Peyer's patch (tissue), 4 donors: Measurements from ENCODE around the gene ARHGAP31. TPM values are rescaled to one million over a fixed set of nuclear protein-coding genes. Genes with fewer than 3 reads are reported as not detected.
"Not testable (repeated sequence)": the region's sequence is repeated elsewhere in the genome, so short reads cannot be mapped to it uniquely, and the experiment has no call there.

Source experiments
- DNase-seq, 3 donors: peaks; one replicate each; pipeline ENCODE4 v3.0.0-alpha.2; 2017 to 2019
- H3K27ac ChIP-seq, 4 donors: fragments of 200-600 bp; sonication (generic); one replicate each; pipeline ENCODE4 v1.5.1; 2016 to 2019
- H3K27me3 ChIP-seq, 2 donors: fragments of 200-600 bp; sonication (generic); one replicate each; pipeline ENCODE4 v1.5.1; 2019
- H3K36me3 ChIP-seq, 3 donors: fragments of 200-600 bp; sonication (generic); one replicate each; pipeline ENCODE4 v1.5.1; 2016 to 2019
- H3K4me1 ChIP-seq, 4 donors: fragments of 200-600 bp; sonication (generic); one replicate each; pipeline ENCODE4 v1.5.1; 2016 to 2019
- H3K4me3 ChIP-seq, 4 donors: fragments of 200-600 bp; sonication (generic); 1 replicate in 3 of 4; 2 replicates in 1 of 4; pipeline ENCODE4 v1.5.1; 2016 to 2019; ENCODE audit warnings: mild to moderate bottlenecking in 1 of 4
- H3K9me3 ChIP-seq, 4 donors: fragments of 200-600 bp; sonication (generic); one replicate each; pipeline ENCODE4 v1.5.1; 2016 to 2019; ENCODE audit warnings: mild to moderate bottlenecking in 1 of 4
- CTCF ChIP-seq, 6 experiments: fragments of 450-650 bp in 4 of 6; fragments of 200-600 bp in 2 of 6; sonication (generic) in 1 of 6; IDR thresholded peaks; one replicate each; pipeline ENCODE4 v1.5.1; 2017 to 2019; ENCODE audit warnings: antibody characterized with exemption in 6 of 6, mild to moderate bottlenecking in 3 of 6, moderate library complexity in 1 of 6
- POLR2A ChIP-seq, 2 donors: fragments of 450-650 bp; IDR thresholded peaks; one replicate each; pipeline ENCODE4 v1.5.1; 2017; ENCODE audit warnings: antibody characterized with exemption in 2 of 2, mild to moderate bottlenecking in 2 of 2, moderate library complexity in 2 of 2
- total RNA-seq, 4 donors: library from RNA; depleted of rRNA; stranded (reverse); fragments of >200 nt; gene quantifications; one replicate each; pipeline ENCODE4 v1.1.0, GENCODE V29; 2016

ARHGAP31 gene
- total RNA-seq, 4 donors from 2014 or later = 4.7 to 19.0 (median 10.1) TPM

GRCh38 chr3:119333773-119334509 lies 39.8 kb downstream of the ARHGAP31 start:
- TF ChIP-seq POLR2A (IDR thresholded peaks at IDR 0.05) (no peak), CTCF (IDR thresholded peaks at IDR 0.05) (no peak)
- no peak overlapping the region for H3K4me3 ChIP-seq
- H3K36me3 ChIP-seq = no peaks in the 10 kb centered on the region
- no peaks in the 10 kb centered on the region for H3K9me3 ChIP-seq
- no peak for DNase-seq
- H3K27ac ChIP-seq = no peak overlapping the region
- no peaks in the 10 kb centered on the region for H3K27me3 ChIP-seq
- H3K4me1 ChIP-seq = peaks cover 0 to 12% (median 0%) of the 10 kb centered on the region in 4 donors

- H3K36me3 ChIP-seq = no peaks in the 10 kb centered on the region
- no peaks in the 10 kb centered on the region for H3K9me3 ChIP-seq
- TF ChIP-seq POLR2A (IDR thresholded peaks at IDR 0.05) (no peak), CTCF (IDR thresholded peaks at IDR 0.05) (no peak)
- H3K27ac ChIP-seq = no peak overlapping the region
- DNase-seq = no peak
- H3K27me3 ChIP-seq = no peaks in the 10 kb centered on the region
- no peak overlapping the region for H3K4me3 ChIP-seq
- H3K4me1 ChIP-seq = peaks cover 0 to 9% (median 0%) of the 10 kb centered on the region in 4 donors
Measured at GRCh38 chr3:119336823-119337222, 42.6 kb downstream of the ARHGAP31 start.

GRCh38 chr3:119337407-119337806 lies 43.2 kb downstream of the ARHGAP31 start:
- not testable (repeated sequence) for H3K36me3 ChIP-seq, H3K4me1 ChIP-seq, H3K4me3 ChIP-seq, H3K9me3 ChIP-seq, DNase-seq, H3K27ac ChIP-seq, H3K27me3 ChIP-seq

GRCh38 chr3:119338754-119339153 lies 44.6 kb downstream of the ARHGAP31 start:
- Histone ChIP-seq H3K36me3 (no peaks in the 10 kb centered on the region), H3K9me3 (no peaks in the 10 kb centered on the region), H3K27ac (no peak overlapping the region), H3K4me3 (no peak overlapping the region), H3K27me3 (no peaks in the 10 kb centered on the region), H3K4me1 (no peaks in the 10 kb centered on the region)
- TF ChIP-seq CTCF (IDR thresholded peaks at IDR 0.05) (no peak), POLR2A (IDR thresholded peaks at IDR 0.05) (no peak)
- no peak for DNase-seq

- no peak for TF ChIP-seq POLR2A (IDR thresholded peaks at IDR 0.05)
- Histone ChIP-seq H3K27me3 (no peaks in the 10 kb centered on the region), H3K9me3 (no peaks in the 10 kb centered on the region), H3K36me3 (no peaks in the 10 kb centered on the region), H3K27ac (no peak overlapping the region), H3K4me3 (no peak overlapping the region), H3K4me1 (peaks cover 0 to under 1% (median 0%) of the 10 kb centered on the region in 4 donors)
- DNase-seq = no peak
Measured at GRCh38 chr3:119340014-119340413, 45.8 kb downstream of the ARHGAP31 start.

GRCh38 chr3:119340446-119340845 lies 46.3 kb downstream of the ARHGAP31 start:
- Histone ChIP-seq H3K4me3 (no peak overlapping the region), H3K4me1 (peaks cover 0 to 5% (median 0%) of the 10 kb centered on the region in 4 donors), H3K27ac (no peak overlapping the region), H3K36me3 (no peaks in the 10 kb centered on the region), H3K9me3 (no peaks in the 10 kb centered on the region), H3K27me3 (no peaks in the 10 kb centered on the region)
- no peak for DNase-seq
- TF ChIP-seq CTCF (IDR thresholded peaks at IDR 0.05) = no peak
- TF ChIP-seq POLR2A (IDR thresholded peaks at IDR 0.05) = no peak
